Measurements from ENCODE around the gene PKDCC. TPM values are rescaled to one million over a fixed set of nuclear protein-coding genes. Genes with fewer than 3 reads are reported as not detected.

Gene PKDCC, protein sequence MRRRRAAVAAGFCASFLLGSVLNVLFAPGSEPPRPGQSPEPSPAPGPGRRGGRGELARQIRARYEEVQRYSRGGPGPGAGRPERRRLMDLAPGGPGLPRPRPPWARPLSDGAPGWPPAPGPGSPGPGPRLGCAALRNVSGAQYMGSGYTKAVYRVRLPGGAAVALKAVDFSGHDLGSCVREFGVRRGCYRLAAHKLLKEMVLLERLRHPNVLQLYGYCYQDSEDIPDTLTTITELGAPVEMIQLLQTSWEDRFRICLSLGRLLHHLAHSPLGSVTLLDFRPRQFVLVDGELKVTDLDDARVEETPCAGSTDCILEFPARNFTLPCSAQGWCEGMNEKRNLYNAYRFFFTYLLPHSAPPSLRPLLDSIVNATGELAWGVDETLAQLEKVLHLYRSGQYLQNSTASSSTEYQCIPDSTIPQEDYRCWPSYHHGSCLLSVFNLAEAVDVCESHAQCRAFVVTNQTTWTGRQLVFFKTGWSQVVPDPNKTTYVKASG
- 100 to 1,000 TPM in 2 of 4 donors, 10 to 100 TPM in 2; 34.1 to 244 (median 109) TPM for total RNA-seq

DNA sequence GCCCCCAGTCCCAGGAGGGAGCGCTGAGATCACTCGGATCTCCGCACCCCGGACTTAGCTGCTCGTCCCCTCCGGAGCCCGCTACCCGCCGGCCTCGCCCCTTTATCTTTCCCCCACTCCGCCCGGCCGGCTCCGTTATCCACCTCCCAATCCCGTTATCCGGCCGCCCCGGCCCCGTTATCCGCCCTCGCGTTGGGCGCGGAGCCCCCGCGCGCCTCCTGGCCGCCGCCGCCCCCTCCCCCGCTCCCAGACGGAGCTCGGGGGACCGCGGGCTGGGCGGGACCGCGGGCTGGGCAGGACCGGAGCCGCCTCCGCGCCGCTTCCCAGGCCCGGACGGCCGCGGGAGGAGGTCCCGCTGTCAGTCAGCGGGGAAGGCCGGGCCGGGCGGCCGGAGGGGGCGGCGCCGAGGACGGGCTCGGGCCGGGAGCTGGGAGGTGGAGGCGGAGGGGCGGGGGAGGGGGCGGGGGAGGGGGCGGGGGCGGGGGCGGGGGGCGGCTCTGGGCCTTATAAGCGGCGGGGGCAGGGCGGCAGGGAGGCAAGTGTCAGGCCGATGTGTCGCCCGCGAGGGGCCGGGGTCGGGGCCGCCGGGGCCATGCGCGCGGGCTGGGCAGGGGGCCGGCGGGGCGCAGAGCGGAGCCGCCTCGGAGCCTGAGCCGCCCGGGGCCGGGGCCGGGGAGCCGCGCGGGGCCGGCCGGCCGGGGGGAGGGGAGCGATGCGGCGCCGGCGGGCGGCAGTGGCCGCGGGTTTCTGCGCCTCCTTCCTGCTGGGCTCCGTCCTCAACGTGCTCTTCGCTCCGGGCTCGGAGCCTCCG lies at the start of gene PKDCC:
PKDCC (plus strand) TSS at position 534 of the 811 bp plus-strand sequence; CDS start at position 713, 179 bp downstream.
- intact Hi-C loops (cut with DNase I; ENCODE audit: low total_unique reads), result no loop called here
- Histone ChIP-seq H3K36me3 (no peaks in the 10 kb centered on the region), H3K4me1 (peaks cover 0 to 24% of the 10 kb centered on the region in 2 donors), H3K27ac (peak within 1 kb of the TSS; percentile 96 to 99), H3K27me3 (no peaks in the 10 kb centered on the region), H3K4me3 (peak within 1 kb of the TSS; percentile 83 to 90), H3K9me3 (no peaks in the 10 kb centered on the region)
- DNase-seq, result peak; percentile 87 to 89
- peak; percentile 47 to 96 for TF ChIP-seq POLR2A (IDR thresholded peaks at IDR 0.05)
- TF ChIP-seq, protein P1, sequence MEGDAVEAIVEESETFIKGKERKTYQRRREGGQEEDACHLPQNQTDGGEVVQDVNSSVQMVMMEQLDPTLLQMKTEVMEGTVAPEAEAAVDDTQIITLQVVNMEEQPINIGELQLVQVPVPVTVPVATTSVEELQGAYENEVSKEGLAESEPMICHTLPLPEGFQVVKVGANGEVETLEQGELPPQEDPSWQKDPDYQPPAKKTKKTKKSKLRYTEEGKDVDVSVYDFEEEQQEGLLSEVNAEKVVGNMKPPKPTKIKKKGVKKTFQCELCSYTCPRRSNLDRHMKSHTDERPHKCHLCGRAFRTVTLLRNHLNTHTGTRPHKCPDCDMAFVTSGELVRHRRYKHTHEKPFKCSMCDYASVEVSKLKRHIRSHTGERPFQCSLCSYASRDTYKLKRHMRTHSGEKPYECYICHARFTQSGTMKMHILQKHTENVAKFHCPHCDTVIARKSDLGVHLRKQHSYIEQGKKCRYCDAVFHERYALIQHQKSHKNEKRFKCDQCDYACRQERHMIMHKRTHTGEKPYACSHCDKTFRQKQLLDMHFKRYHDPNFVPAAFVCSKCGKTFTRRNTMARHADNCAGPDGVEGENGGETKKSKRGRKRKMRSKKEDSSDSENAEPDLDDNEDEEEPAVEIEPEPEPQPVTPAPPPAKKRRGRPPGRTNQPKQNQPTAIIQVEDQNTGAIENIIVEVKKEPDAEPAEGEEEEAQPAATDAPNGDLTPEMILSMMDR (IDR thresholded peaks at IDR 0.05), result peak in 1 of 4 experiments; percentile 15

DNA sequence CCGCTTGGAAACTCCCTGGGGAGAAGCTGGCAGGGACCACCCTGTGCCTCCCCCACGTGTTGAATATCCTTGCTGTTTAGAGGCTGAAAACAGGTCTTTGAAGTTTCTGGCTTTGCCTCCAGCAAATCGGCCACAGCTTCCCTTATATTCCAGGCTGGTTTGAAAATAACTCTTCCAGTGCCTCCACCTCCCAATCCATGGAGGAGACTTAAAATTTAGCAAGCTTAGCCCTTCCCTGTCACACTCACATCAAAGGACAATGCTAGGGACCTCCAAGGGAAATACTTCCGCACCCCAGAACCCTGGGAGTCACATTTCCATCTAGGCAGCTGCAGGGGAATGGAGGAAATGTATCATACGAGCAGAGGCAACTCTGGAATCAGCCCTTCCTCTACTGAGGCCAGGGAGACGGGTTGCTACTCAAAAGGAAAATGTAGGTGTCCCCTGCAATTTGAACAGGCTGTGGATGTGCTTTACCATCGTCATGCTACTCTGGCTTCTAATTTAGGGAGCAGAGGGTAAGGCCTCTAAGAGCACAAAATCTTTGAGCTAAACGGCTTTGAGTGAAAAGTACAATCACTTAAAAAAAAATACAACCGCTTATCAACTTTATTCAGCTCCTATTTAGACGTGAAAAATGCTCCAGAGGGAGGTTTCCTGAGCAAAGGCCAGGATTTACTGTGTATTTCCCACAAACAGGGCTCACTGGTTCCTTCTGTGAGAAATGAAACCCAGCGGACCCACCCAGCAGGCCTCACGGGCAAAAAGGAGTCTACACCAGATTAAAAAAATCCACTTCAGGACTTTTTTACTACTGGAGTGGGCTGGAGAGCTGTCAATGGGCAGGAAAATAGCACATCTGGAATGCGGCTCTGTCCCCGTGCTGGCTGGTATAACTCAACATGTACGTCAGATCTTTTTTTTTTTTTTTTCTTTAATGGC lies 49.4 kb upstream of the PKDCC start:
- intact Hi-C loops (cut with DNase I; ENCODE audit: low total_unique reads), result no loop called here
- H3K27ac ChIP-seq, result peak overlapping the region; percentile 73 to 89
- H3K4me3 ChIP-seq, result peak overlapping the region in 1 of 2 donors; percentile 7
- H3K36me3 ChIP-seq, result no peaks in the 10 kb centered on the region
- H3K9me3 ChIP-seq, result no peaks in the 10 kb centered on the region
- H3K27me3 ChIP-seq, result no peaks in the 10 kb centered on the region
- TF ChIP-seq POLR2A (IDR thresholded peaks at IDR 0.05), result no peak
- TF ChIP-seq, protein P1 (IDR thresholded peaks at IDR 0.05), result no peak
- peak; percentile 53 to 54 for DNase-seq
- peaks cover 0 to 6% of the 10 kb centered on the region in 2 donors for H3K4me1 ChIP-seq

DNA sequence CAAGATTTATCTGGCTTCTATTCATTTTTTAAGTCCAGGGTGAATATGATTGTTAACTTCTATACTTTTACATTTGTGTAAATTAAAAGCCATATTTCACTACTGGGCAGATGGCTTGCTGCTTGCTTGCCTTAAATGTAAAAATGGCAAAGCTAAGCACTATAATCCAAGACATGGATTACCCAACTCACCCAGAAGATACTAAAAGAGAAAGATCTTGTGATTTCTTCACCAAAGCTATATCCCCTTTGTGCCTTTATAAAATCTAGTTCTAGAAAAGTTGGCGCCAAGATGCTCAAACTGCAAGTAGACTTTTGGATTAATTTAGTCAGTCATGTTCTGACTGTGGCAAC lies 48.7 kb upstream of the PKDCC start:
- Histone ChIP-seq H3K4me3 (peak overlapping the region in 1 of 2 donors; percentile 7), H3K27me3 (no peaks in the 10 kb centered on the region), H3K9me3 (no peaks in the 10 kb centered on the region), H3K4me1 (peaks cover 0 to 6% of the 10 kb centered on the region in 2 donors), H3K27ac (peak overlapping the region; percentile 73 to 89), H3K36me3 (no peaks in the 10 kb centered on the region)
- TF ChIP-seq, protein P1 (IDR thresholded peaks at IDR 0.05), result no peak
- TF ChIP-seq POLR2A (IDR thresholded peaks at IDR 0.05), result no peak
- no peak for DNase-seq
- intact Hi-C loops (cut with DNase I; ENCODE audit: low total_unique reads), result no loop called here

DNA sequence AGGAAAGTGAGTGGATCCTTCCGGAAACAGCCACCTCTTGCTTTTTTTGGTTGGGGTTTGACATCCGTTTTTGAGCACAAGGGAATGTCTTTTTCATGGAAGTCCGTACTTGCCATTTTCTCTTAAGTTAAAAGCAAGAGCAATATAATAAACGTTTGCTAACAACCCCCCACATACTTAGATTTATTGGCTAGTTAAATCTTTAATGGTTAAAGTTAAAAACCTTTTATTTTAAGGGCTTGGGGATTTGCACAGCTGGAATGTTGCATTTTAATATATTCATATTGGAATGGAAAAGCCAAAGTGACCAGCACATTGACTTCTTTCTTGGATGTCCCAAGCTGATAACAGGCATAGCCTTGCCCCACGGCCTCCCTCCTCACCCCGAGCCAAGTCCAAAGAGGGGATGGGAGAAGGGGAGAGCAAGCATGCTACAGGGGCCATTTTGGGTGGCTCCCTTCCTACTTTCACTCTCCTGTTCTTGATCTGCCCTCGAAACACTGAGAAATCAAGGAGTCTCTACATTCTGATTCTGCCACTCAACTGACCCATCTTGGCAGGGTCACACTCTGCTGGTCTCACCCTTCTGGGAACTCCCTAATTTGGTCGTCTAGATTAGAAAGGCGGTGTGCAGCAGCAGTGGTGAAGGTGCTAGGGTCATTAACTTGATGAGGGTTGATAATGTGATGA lies 48.1 kb upstream of the PKDCC start:
- H3K27me3 ChIP-seq, result no peaks in the 10 kb centered on the region
- H3K9me3 ChIP-seq, result no peaks in the 10 kb centered on the region
- intact Hi-C loops (cut with DNase I; ENCODE audit: low total_unique reads), result loop anchor here (10.0 kb wide), 1 partner anchor 65 kb away; no protein-coding TSS in a partner anchor
- H3K4me1 ChIP-seq, result peaks cover 0 to 6% of the 10 kb centered on the region in 2 donors
- H3K4me3 ChIP-seq, result no peak overlapping the region
- H3K36me3 ChIP-seq, result no peaks in the 10 kb centered on the region
- H3K27ac ChIP-seq, result peak overlapping the region; percentile 73 to 89
- DNase-seq, result no peak
- no peak for TF ChIP-seq POLR2A (IDR thresholded peaks at IDR 0.05)
- TF ChIP-seq, protein P1 (IDR thresholded peaks at IDR 0.05), result no peak
